GM23338 (cell line): Measurements from ENCODE around the gene PNPO. TPM values are rescaled to one million over a fixed set of nuclear protein-coding genes. Genes with fewer than 3 reads are reported as not detected.

Experiments
- ATAC-seq: fragments of 200-7000 bp; cut with Tn5 transposase; 3 replicates; pipeline ENCODE4 v1.9.1; 2020
- DNase-seq: peaks from one replicate; pipeline ENCODE4 v3.0.0-alpha.2; 2015; ENCODE audit warnings: low spot score
- H2AFZ ChIP-seq: fragments of 200-600 bp; sonication (generic); 2 replicates; pipeline ENCODE4 v1.8.0; 2016; ENCODE audit warnings: antibody characterized with exemption, mild to moderate bottlenecking, moderate library complexity
- H3F3A ChIP-seq: fragments of 200-600 bp; sonication (generic); replicated peaks from 2 replicates; pipeline ENCODE4 v1.8.0; 2017; ENCODE audit warnings: antibody characterized with exemption, mixed run types, low read depth
- H3K27ac ChIP-seq: fragments of 200-600 bp; sonication (generic); 2 replicates; pipeline ENCODE4 v1.6.1; 2016; ENCODE audit warnings: low read depth
- H3K27me3 ChIP-seq: fragments of 200-600 bp; sonication (generic); 2 replicates; pipeline ENCODE4 v1.8.0; 2016; ENCODE audit warnings: mild to moderate bottlenecking, mixed run types, moderate library complexity; ENCODE audit not compliant: insufficient read depth
- H3K36me3 ChIP-seq: fragments of 200-600 bp; sonication (generic); 2 replicates; pipeline ENCODE4 v1.8.0; 2016; ENCODE audit warnings: mild to moderate bottlenecking; ENCODE audit not compliant: insufficient read depth
- H3K4me1 ChIP-seq: fragments of 200-600 bp; sonication (generic); 2 replicates; pipeline ENCODE4 v1.8.0; 2016; ENCODE audit warnings: mild to moderate bottlenecking, moderate library complexity; ENCODE audit not compliant: insufficient read depth
- H3K4me2 ChIP-seq: fragments of 200-600 bp; sonication (generic); 2 replicates; pipeline ENCODE4 v1.7.1; 2017; ENCODE audit warnings: mixed run types
- H3K4me3 ChIP-seq: fragments of 200-600 bp; sonication (generic); 2 replicates; pipeline ENCODE4 v1.6.1; 2016; ENCODE audit warnings: mixed run types
- H3K79me2 ChIP-seq: fragments of 200-600 bp; sonication (generic); replicated peaks from 2 replicates; pipeline ENCODE4 v1.8.0; 2017; ENCODE audit warnings: mild to moderate bottlenecking; ENCODE audit not compliant: insufficient read depth
- H3K9me2 ChIP-seq: fragments of 200-600 bp; sonication (generic); 2 replicates; pipeline ENCODE4 v1.8.0; 2017; ENCODE audit not compliant: insufficient read depth
- H4K20me1 ChIP-seq: fragments of 200-600 bp; sonication (generic); replicated peaks from 2 replicates; pipeline ENCODE4 v1.8.0; 2017; ENCODE audit warnings: mild to moderate bottlenecking; ENCODE audit not compliant: insufficient read depth
- H3K27ac Mint-ChIP-seq: 2 replicates; pipeline ENCODE4 v1.8.0; 2020; ENCODE audit warnings: inconsistent platforms, mild to moderate bottlenecking, moderate library complexity, mixed read lengths
- H3K27me3 Mint-ChIP-seq: 3 replicates; pipeline ENCODE4 v1.8.0; 2022; ENCODE audit warnings: low read depth, mild to moderate bottlenecking, moderate library complexity, mixed read lengths, inconsistent platforms; ENCODE audit not compliant: insufficient read depth, poor library complexity
- H3K36me3 Mint-ChIP-seq: 3 replicates; pipeline ENCODE4 v1.8.0; 2021; ENCODE audit warnings: low read depth, mild to moderate bottlenecking, inconsistent platforms, moderate library complexity, mixed read lengths
- H3K4me1 Mint-ChIP-seq: 3 replicates; pipeline ENCODE4 v1.8.0; 2020; ENCODE audit warnings: mild to moderate bottlenecking, inconsistent platforms, mixed read lengths
- H3K4me3 Mint-ChIP-seq: 3 replicates; pipeline ENCODE4 v1.8.0; 2021; ENCODE audit warnings: moderate library complexity, mild to moderate bottlenecking, inconsistent platforms, mixed read lengths
- H3K9me3 Mint-ChIP-seq: 3 replicates; pipeline ENCODE4 v1.8.0; 2020; ENCODE audit warnings: moderate library complexity, mild to moderate bottlenecking, inconsistent platforms, mixed read lengths
- CREB1 ChIP-seq: fragments of 250-450 bp; sonication (Bioruptor Pico); IDR thresholded peaks from 2 replicates; pipeline ENCODE4 v1.5.0; 2020; ENCODE audit warnings: low read depth, mild to moderate bottlenecking, moderate library complexity
- EZH2 ChIP-seq: fragments of 200-600 bp; sonication (generic); IDR thresholded peaks from one replicate; pipeline ENCODE4 v1.8.0; 2017; ENCODE audit warnings: antibody characterized with exemption, mild to moderate bottlenecking, low read depth; ENCODE audit not compliant: unreplicated experiment
- EZH2phosphoT487 ChIP-seq: fragments of 200-600 bp; sonication (generic); IDR thresholded peaks from one replicate; pipeline ENCODE4 v1.8.1; 2018; ENCODE audit warnings: antibody characterized with exemption; ENCODE audit not compliant: unreplicated experiment
- NANOG ChIP-seq: IDR thresholded peaks from 2 replicates; pipeline ENCODE4 v1.6.1; 2016; ENCODE audit warnings: antibody characterized with exemption, borderline replicate concordance
- POLR2AphosphoS5 ChIP-seq: IDR thresholded peaks from 2 replicates; pipeline ENCODE4 v1.6.1; 2016; ENCODE audit warnings: antibody characterized with exemption, low read depth
- ZNF114 ChIP-seq: fragments of 250-450 bp; sonication (Bioruptor Pico); IDR thresholded peaks from 2 replicates; pipeline ENCODE4 v1.5.0; 2020; ENCODE audit warnings: mild to moderate bottlenecking, moderate library complexity
- ZNF331 ChIP-seq: fragments of 250-450 bp; sonication (Bioruptor Pico); IDR thresholded peaks from 2 replicates; pipeline ENCODE4 v1.5.0; 2020; ENCODE audit warnings: low read depth, mild to moderate bottlenecking, moderate library complexity
- ZNF462 ChIP-seq: fragments of 250-450 bp; sonication (Bioruptor Pico); IDR thresholded peaks from 2 replicates; pipeline ENCODE4 v1.5.0; 2020; ENCODE audit warnings: mild to moderate bottlenecking, moderate library complexity
- polyA plus RNA-seq: library from polyadenylated mRNA; unstranded; fragments of >200 nt; fragmentation: Nextera tagmentation; extraction: Ambion mirVana; gene quantifications from 2 replicates; pipeline ENCODE4 v1.2.1, GENCODE V29; 2016
- total RNA-seq: library from RNA; depleted of rRNA; stranded (reverse); fragments of >200 nt; shearing (Covaris generic); gene quantifications from 2 replicates; pipeline ENCODE4 v1.2.3, GENCODE V29; 2014
- TF ChIP-seq, protein P1 (sequence below), 2 experiments: fragments of 200-600 bp in 1 of 2; sonication (generic) in 1 of 2; conservative IDR thresholded peaks; 2 replicates each; pipeline versions ENCODE4 v1.5.1 to v1.6.1; 2016 to 2017; ENCODE audit warnings: antibody characterized with exemption in 2 of 2, low read depth in 2 of 2, mild to moderate bottlenecking in 2 of 2, moderate library complexity in 1 of 2
- TF ChIP-seq, protein P2 (sequence below): IDR thresholded peaks from one replicate; pipeline ENCODE4 v1.6.1; 2018; ENCODE audit warnings: antibody characterized with exemption; ENCODE audit not compliant: unreplicated experiment

PNPO gene
- total and polyA plus RNA-seq, 2 experiments from 2014 or later, result 5.0 to 12.7 TPM

DNA sequence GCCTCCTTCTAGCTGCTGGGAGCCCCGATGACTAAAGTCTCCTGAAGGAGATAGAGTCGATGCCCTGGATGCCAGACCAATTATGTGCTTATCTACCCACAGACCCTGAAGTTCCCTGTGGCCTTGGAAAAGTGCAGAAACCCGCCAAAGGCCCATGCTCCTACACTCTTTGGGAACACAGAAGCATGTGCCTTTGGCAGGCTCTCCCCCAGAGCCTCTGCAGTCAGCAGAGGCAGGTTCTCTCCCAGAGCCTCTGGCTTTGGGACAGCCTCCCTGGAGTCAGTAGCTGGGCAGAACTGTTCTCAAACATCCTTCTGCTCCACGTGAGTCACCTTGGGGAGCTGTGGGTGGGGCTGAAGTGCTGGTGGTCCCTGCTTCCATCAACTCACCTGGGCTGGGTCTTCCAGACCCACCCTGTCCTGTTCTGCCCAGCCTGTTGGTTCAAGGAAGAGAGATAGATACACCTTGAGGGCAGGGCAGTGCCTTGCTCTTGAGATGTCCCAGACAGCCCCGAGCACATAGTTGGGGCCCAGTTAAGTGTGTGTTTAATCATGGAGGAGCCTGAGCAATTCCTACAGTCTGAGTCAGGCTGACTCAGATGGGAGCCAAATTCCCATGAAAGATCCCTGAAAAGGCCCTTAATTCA, 26.4 kb downstream of the PNPO start:
- Histone ChIP-seq H4K20me1 (no peaks in the 10 kb centered on the region; the same call in 1 of the 2 replicates), H3K27me3 (no peaks in the 10 kb centered on the region), H3K4me2 (no peak overlapping the region), H3K4me3 (no peak overlapping the region), H3K9me2 (no peaks in the 10 kb centered on the region), H3K4me1 (peaks cover 11% of the 10 kb centered on the region), H3F3A (no peaks in the 10 kb centered on the region; the same call in 1 of the 2 replicates), H3K36me3 (no peaks in the 10 kb centered on the region), H3K79me2 (0 out of 2 replicates have a peak, but pooled peaks cover 7% of the 10 kb centered on the region), H2AFZ (no peak overlapping the region), H3K27ac (no peak overlapping the region)
- H3K4me3 Mint-ChIP-seq, result no peak overlapping the region
- peaks cover 12% of the 10 kb centered on the region for H3K27me3 Mint-ChIP-seq
- H3K36me3 Mint-ChIP-seq, result no peaks in the 10 kb centered on the region
- H3K4me1 Mint-ChIP-seq, result peaks cover 4% of the 10 kb centered on the region
- peaks cover 2% of the 10 kb centered on the region; the same call in 1 of the 3 replicates for H3K9me3 Mint-ChIP-seq
- ATAC-seq (no peak), DNase-seq (no peak)
- no peak overlapping the region for H3K27ac Mint-ChIP-seq
- TF ChIP-seq CREB1, result no peak
- no peak for TF ChIP-seq ZNF114 (CRISPR knock-in tag)
- TF ChIP-seq ZNF331 (CRISPR knock-in tag), result no peak

GRCh38 chr17:47968836-47969235, 27.5 kb downstream of the PNPO start:
- no peak for ATAC-seq
- Histone ChIP-seq H3K9me2 (no peaks in the 10 kb centered on the region), H3K4me3 (no peak overlapping the region), H3K4me2 (no peak overlapping the region), H3K79me2 (0 out of 2 replicates have a peak, but pooled peaks cover 7% of the 10 kb centered on the region), H3F3A (peaks cover 3% of the 10 kb centered on the region; the same call in 1 of the 2 replicates), H3K4me1 (peaks cover 11% of the 10 kb centered on the region), H4K20me1 (no peaks in the 10 kb centered on the region; the same call in none of the 2 replicates), H2AFZ (no peak overlapping the region), H3K27me3 (no peaks in the 10 kb centered on the region), H3K27ac (no peak overlapping the region), H3K36me3 (no peaks in the 10 kb centered on the region)
- H3K4me1 Mint-ChIP-seq, result peaks cover 4% of the 10 kb centered on the region; the same call in 2 of the 3 replicates
- H3K36me3 Mint-ChIP-seq, result peaks cover 7% of the 10 kb centered on the region
- H3K9me3 Mint-ChIP-seq, result no peaks in the 10 kb centered on the region
- H3K27ac Mint-ChIP-seq, result no peak overlapping the region
- no peak for DNase-seq
- no peak overlapping the region for H3K4me3 Mint-ChIP-seq
- peaks cover 12% of the 10 kb centered on the region for H3K27me3 Mint-ChIP-seq
- TF ChIP-seq EZH2, result no peak
- no peak for TF ChIP-seq EZH2phosphoT487
- no peak for TF ChIP-seq ZNF114 (CRISPR knock-in tag)
- no peak for TF ChIP-seq ZNF331 (CRISPR knock-in tag)
- TF ChIP-seq NANOG, result no peak
- TF ChIP-seq, protein P1, sequence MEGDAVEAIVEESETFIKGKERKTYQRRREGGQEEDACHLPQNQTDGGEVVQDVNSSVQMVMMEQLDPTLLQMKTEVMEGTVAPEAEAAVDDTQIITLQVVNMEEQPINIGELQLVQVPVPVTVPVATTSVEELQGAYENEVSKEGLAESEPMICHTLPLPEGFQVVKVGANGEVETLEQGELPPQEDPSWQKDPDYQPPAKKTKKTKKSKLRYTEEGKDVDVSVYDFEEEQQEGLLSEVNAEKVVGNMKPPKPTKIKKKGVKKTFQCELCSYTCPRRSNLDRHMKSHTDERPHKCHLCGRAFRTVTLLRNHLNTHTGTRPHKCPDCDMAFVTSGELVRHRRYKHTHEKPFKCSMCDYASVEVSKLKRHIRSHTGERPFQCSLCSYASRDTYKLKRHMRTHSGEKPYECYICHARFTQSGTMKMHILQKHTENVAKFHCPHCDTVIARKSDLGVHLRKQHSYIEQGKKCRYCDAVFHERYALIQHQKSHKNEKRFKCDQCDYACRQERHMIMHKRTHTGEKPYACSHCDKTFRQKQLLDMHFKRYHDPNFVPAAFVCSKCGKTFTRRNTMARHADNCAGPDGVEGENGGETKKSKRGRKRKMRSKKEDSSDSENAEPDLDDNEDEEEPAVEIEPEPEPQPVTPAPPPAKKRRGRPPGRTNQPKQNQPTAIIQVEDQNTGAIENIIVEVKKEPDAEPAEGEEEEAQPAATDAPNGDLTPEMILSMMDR (conservative IDR thresholded peaks at IDR 0.05; ENCODE audit: low read depth in 2 of 2), result no peak
- TF ChIP-seq POLR2AphosphoS5, result no peak
- no peak for TF ChIP-seq ZNF462 (CRISPR knock-in tag)
- TF ChIP-seq, protein P2, sequence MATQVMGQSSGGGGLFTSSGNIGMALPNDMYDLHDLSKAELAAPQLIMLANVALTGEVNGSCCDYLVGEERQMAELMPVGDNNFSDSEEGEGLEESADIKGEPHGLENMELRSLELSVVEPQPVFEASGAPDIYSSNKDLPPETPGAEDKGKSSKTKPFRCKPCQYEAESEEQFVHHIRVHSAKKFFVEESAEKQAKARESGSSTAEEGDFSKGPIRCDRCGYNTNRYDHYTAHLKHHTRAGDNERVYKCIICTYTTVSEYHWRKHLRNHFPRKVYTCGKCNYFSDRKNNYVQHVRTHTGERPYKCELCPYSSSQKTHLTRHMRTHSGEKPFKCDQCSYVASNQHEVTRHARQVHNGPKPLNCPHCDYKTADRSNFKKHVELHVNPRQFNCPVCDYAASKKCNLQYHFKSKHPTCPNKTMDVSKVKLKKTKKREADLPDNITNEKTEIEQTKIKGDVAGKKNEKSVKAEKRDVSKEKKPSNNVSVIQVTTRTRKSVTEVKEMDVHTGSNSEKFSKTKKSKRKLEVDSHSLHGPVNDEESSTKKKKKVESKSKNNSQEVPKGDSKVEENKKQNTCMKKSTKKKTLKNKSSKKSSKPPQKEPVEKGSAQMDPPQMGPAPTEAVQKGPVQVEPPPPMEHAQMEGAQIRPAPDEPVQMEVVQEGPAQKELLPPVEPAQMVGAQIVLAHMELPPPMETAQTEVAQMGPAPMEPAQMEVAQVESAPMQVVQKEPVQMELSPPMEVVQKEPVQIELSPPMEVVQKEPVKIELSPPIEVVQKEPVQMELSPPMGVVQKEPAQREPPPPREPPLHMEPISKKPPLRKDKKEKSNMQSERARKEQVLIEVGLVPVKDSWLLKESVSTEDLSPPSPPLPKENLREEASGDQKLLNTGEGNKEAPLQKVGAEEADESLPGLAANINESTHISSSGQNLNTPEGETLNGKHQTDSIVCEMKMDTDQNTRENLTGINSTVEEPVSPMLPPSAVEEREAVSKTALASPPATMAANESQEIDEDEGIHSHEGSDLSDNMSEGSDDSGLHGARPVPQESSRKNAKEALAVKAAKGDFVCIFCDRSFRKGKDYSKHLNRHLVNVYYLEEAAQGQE, result no peak
